Gastrocnemius medialis (tissue), 4 donors: ENCODE results near the gene GALC. TPM values are rescaled to one million over a fixed set of nuclear protein-coding genes. Genes with fewer than 3 reads are reported as not detected.

ENCODE experiments used
- ATAC-seq, 2 donors: fragments of 150-250 bp; one replicate each; pipeline ENCODE4 v1.9.1; 2016
- DNase-seq, 2 donors: peaks; one replicate each; pipeline ENCODE4 v3.0.0-alpha.2; 2019
- H3K27ac ChIP-seq, 4 donors: fragments of 200-600 bp; sonication (generic); 1 replicate in 1 of 4; 2 replicates in 3 of 4; pipeline ENCODE4 v1.5.1; 2016 to 2018; ENCODE audit warnings: mild to moderate bottlenecking in 2 of 4, moderate library complexity in 1 of 4
- H3K27me3 ChIP-seq, 3 donors: fragments of 200-600 bp; sonication (generic) in 2 of 3; 1 replicate in 1 of 3; 2 replicates in 2 of 3; pipeline versions ENCODE4 v1.5.1 to v1.6.0; 2016 to 2019; ENCODE audit warnings: mild to moderate bottlenecking in 1 of 3, moderate library complexity in 1 of 3
- H3K36me3 ChIP-seq, 2 donors: fragments of 200-600 bp; sonication (generic) in 1 of 2; one replicate each; pipeline ENCODE4 v1.5.1; 2017 to 2018
- H3K4me1 ChIP-seq, 2 donors: fragments of 200-600 bp; sonication (generic) in 1 of 2; one replicate each; pipeline ENCODE4 v1.5.1; 2016 to 2017; ENCODE audit warnings: mild to moderate bottlenecking in 2 of 2
- H3K4me3 ChIP-seq, 4 donors: fragments of 200-600 bp; sonication (generic) in 3 of 4; 1 replicate in 1 of 4; 2 replicates in 3 of 4; pipeline ENCODE4 v1.5.1; 2016 to 2019; ENCODE audit warnings: mild to moderate bottlenecking in 2 of 4
- H3K9me3 ChIP-seq, 3 donors: fragments of 200-600 bp; sonication (generic) in 2 of 3; 1 replicate in 1 of 3; 2 replicates in 2 of 3; pipeline ENCODE4 v1.5.1; 2016 to 2019
- CTCF ChIP-seq, 5 experiments: fragments of 450-650 bp in 3 of 5; fragments of 200-600 bp in 2 of 5; sonication (generic) in 2 of 5; IDR thresholded peaks in 4 of 5; conservative IDR thresholded peaks in 1 of 5; 1 replicate in 4 of 5; 2 replicates in 1 of 5; pipeline ENCODE4 v1.5.1; 2016 to 2019; ENCODE audit warnings: antibody characterized with exemption in 5 of 5, mild to moderate bottlenecking in 3 of 5, moderate library complexity in 3 of 5
- POLR2A ChIP-seq, 2 donors: fragments of 450-650 bp; IDR thresholded peaks; one replicate each; pipeline ENCODE4 v1.6.1; 2017; ENCODE audit warnings: antibody characterized with exemption in 2 of 2, mild to moderate bottlenecking in 2 of 2, moderate library complexity in 2 of 2
- in situ Hi-C, 4 donors: fragments of 200-750 bp; cut with MboI; loops; one replicate each; pipeline versions ENCODE4 v1.15.0 to v1.8.0; 2017; ENCODE audit warnings: low sequenced_read_pairs in 4 of 4
- intact Hi-C: fragments of 100-400 bp; cut with DNase I; formaldehyde crosslinking; loops from one replicate; pipeline ENCODE4 v1.15.1; 2023; ENCODE audit warnings: low total_unique reads
- total RNA-seq, 4 donors: library from RNA; depleted of rRNA; stranded (reverse); fragments of >200 nt; gene quantifications; one replicate each; pipeline versions ENCODE4 v1.1.0 to v1.2.3, GENCODE V29; 2016

Gene GALC
- total RNA-seq, 4 donors from 2014 or later = 10.5 to 23.2 (median 14.6) TPM

- Histone ChIP-seq H3K27me3 (no peaks in the 10 kb centered on the region), H3K4me3 (no peak overlapping the region), H3K9me3 (no peaks in the 10 kb centered on the region), H3K36me3 (no peaks in the 10 kb centered on the region), H3K4me1 (no peaks in the 10 kb centered on the region), H3K27ac (no peak overlapping the region)
- TF ChIP-seq CTCF (IDR thresholded peaks at IDR 0.05 in 4 of 5, conservative IDR thresholded peaks at IDR 0.05 in 1 of 5) = no peak
- TF ChIP-seq POLR2A (IDR thresholded peaks at IDR 0.05) = no peak
- DNase-seq (no peak), ATAC-seq (no peak)
- intact Hi-C loops (no loop called here), in situ Hi-C loops (no loop called here)
Measured at GRCh38 chr14:87916103-87916885, 76.7 kb downstream of the GALC start.

GRCh38 chr14:87908550-87908949, 84.4 kb downstream of the GALC start:
- in situ Hi-C loops = no loop called here

GRCh38 chr14:87901652-87902051, 91.3 kb downstream of the GALC start:
- no peaks in the 10 kb centered on the region for H3K27me3 ChIP-seq
- ATAC-seq = no peak

More at GRCh38 chr14:87908550-87908949, 84.4 kb downstream of the GALC start:
- no peaks in the 10 kb centered on the region for H3K36me3 ChIP-seq
- no peak overlapping the region for H3K27ac ChIP-seq
- ATAC-seq = no peak
- no peaks in the 10 kb centered on the region for H3K27me3 ChIP-seq
- H3K9me3 ChIP-seq = no peaks in the 10 kb centered on the region
- TF ChIP-seq POLR2A (IDR thresholded peaks at IDR 0.05) (no peak), CTCF (IDR thresholded peaks at IDR 0.05 in 4 of 5, conservative IDR thresholded peaks at IDR 0.05 in 1 of 5) (no peak)
- H3K4me1 ChIP-seq = no peaks in the 10 kb centered on the region
- no peak overlapping the region for H3K4me3 ChIP-seq
- intact Hi-C loops = no loop called here
- no peak for DNase-seq

GRCh38 chr14:87901236-87901635, 91.7 kb downstream of the GALC start:
- Histone ChIP-seq H3K9me3 (no peaks in the 10 kb centered on the region), H3K4me1 (no peaks in the 10 kb centered on the region), H3K27me3 (no peaks in the 10 kb centered on the region), H3K4me3 (no peak overlapping the region), H3K36me3 (no peaks in the 10 kb centered on the region), H3K27ac (no peak overlapping the region)
- DNase-seq (no peak), ATAC-seq (no peak)
- in situ Hi-C loops = no loop called here
- intact Hi-C loops = no loop called here
- TF ChIP-seq POLR2A (IDR thresholded peaks at IDR 0.05) (no peak), CTCF (IDR thresholded peaks at IDR 0.05 in 4 of 5, conservative IDR thresholded peaks at IDR 0.05 in 1 of 5) (no peak)

More at GRCh38 chr14:87901652-87902051, 91.3 kb downstream of the GALC start:
- Histone ChIP-seq H3K27ac (no peak overlapping the region), H3K36me3 (no peaks in the 10 kb centered on the region), H3K4me1 (no peaks in the 10 kb centered on the region), H3K9me3 (no peaks in the 10 kb centered on the region), H3K4me3 (no peak overlapping the region)
- TF ChIP-seq CTCF (IDR thresholded peaks at IDR 0.05 in 4 of 5, conservative IDR thresholded peaks at IDR 0.05 in 1 of 5) (no peak), POLR2A (IDR thresholded peaks at IDR 0.05) (no peak)
- in situ Hi-C loops = no loop called here
- intact Hi-C loops = no loop called here
- no peak for DNase-seq
